KMS-11 (cell line): ENCODE measurements around the gene TARS3.

Experiments
- H2AFZ ChIP-seq: fragments of 200-600 bp; sonication (generic); 2 replicates; pipeline ENCODE4 v1.6.1; 2016; ENCODE audit warnings: antibody characterized with exemption, mixed run types, low read depth
- H3K27ac ChIP-seq: fragments of 200-600 bp; sonication (generic); 2 replicates; pipeline ENCODE4 v1.6.1; 2016; ENCODE audit warnings: mild to moderate bottlenecking, mixed run types
- H3K27me3 ChIP-seq: fragments of 200-600 bp; sonication (generic); 2 replicates; pipeline ENCODE4 v1.6.1; 2017; ENCODE audit warnings: mild to moderate bottlenecking, low read depth, mixed run types, moderate library complexity; ENCODE audit not compliant: insufficient read depth
- H3K36me3 ChIP-seq: fragments of 200-600 bp; sonication (generic); 2 replicates; pipeline ENCODE4 v1.6.1; 2017; ENCODE audit warnings: mild to moderate bottlenecking, mixed run types; ENCODE audit not compliant: insufficient read depth
- H3K4me1 ChIP-seq: fragments of 200-600 bp; sonication (generic); 2 replicates; pipeline ENCODE4 v1.6.1; 2016; ENCODE audit warnings: mild to moderate bottlenecking, low read depth, mixed run types; ENCODE audit not compliant: poor library complexity, severe bottlenecking
- H3K4me2 ChIP-seq: fragments of 200-600 bp; sonication (generic); 2 replicates; pipeline ENCODE4 v1.7.0; 2016; ENCODE audit warnings: mild to moderate bottlenecking, mixed run types
- H3K4me3 ChIP-seq: fragments of 200-600 bp; sonication (generic); IDR thresholded peaks from 2 replicates; pipeline ENCODE4 v1.6.1; 2017; ENCODE audit warnings: low read depth, low read length, mixed read lengths; ENCODE audit not compliant: insufficient read depth
- H3K79me2 ChIP-seq: fragments of 200-600 bp; sonication (generic); 2 replicates; pipeline ENCODE4 v1.6.1; 2016; ENCODE audit warnings: low read depth, mixed run types; ENCODE audit not compliant: insufficient read depth
- H3K9ac ChIP-seq: fragments of 200-600 bp; sonication (generic); 2 replicates; pipeline ENCODE4 v1.6.1; 2016; ENCODE audit warnings: mild to moderate bottlenecking, mixed run types
- H4K20me1 ChIP-seq: fragments of 200-600 bp; sonication (generic); 2 replicates; pipeline ENCODE4 v1.6.1; 2016; ENCODE audit warnings: mild to moderate bottlenecking, mixed run types; ENCODE audit not compliant: insufficient read depth
- CTCF ChIP-seq: fragments of 200-600 bp; sonication (generic); conservative IDR thresholded peaks from 2 replicates; pipeline ENCODE4 v1.6.1; 2017; ENCODE audit warnings: low read depth, mild to moderate bottlenecking, antibody characterized with exemption, low read length, moderate library complexity, mixed read lengths

TARS3 gene

GRCh38 chr15:101732772-101733171 is 8.5 kb upstream of the TARS3 start:
- H3K27me3 ChIP-seq, result no peaks in the 10 kb centered on the region
- no peak overlapping the region for H3K9ac ChIP-seq
- H2AFZ ChIP-seq, result no peak overlapping the region
- H3K36me3 ChIP-seq, result no peaks in the 10 kb centered on the region
- no peaks in the 10 kb centered on the region for H3K79me2 ChIP-seq
- no peak for TF ChIP-seq CTCF
- H4K20me1 ChIP-seq, result no peaks in the 10 kb centered on the region
- no peak overlapping the region for H3K4me2 ChIP-seq
- no peaks in the 10 kb centered on the region for H3K4me1 ChIP-seq
- no peak overlapping the region for H3K4me3 ChIP-seq
- no peak overlapping the region for H3K27ac ChIP-seq

GRCh38 chr15:101731746-101732145 is 7.5 kb upstream of the TARS3 start:
- Histone ChIP-seq H3K4me1 (no peaks in the 10 kb centered on the region), H3K4me2 (no peak overlapping the region), H2AFZ (no peak overlapping the region), H4K20me1 (no peaks in the 10 kb centered on the region), H3K9ac (no peak overlapping the region), H3K27me3 (no peaks in the 10 kb centered on the region), H3K4me3 (no peak overlapping the region), H3K36me3 (no peaks in the 10 kb centered on the region), H3K27ac (no peak overlapping the region), H3K79me2 (no peaks in the 10 kb centered on the region)
- TF ChIP-seq CTCF, result no peak

GRCh38 chr15:101727186-101727585 is 2.9 kb upstream of the TARS3 start:
- Histone ChIP-seq H2AFZ (no peak overlapping the region), H3K4me3 (no peak overlapping the region), H3K4me1 (peaks cover 11% of the 10 kb centered on the region), H3K9ac (no peak overlapping the region), H3K27me3 (no peaks in the 10 kb centered on the region), H4K20me1 (no peaks in the 10 kb centered on the region), H3K79me2 (no peaks in the 10 kb centered on the region), H3K4me2 (no peak overlapping the region), H3K27ac (no peak overlapping the region), H3K36me3 (no peaks in the 10 kb centered on the region)
- TF ChIP-seq CTCF, result no peak

GRCh38 chr15:101725073-101725472 is 800 bp upstream of the TARS3 start:
- Histone ChIP-seq H3K79me2 (no peaks in the 10 kb centered on the region), H2AFZ (no peak overlapping the region), H3K4me2 (no peak overlapping the region), H3K9ac (no peak overlapping the region), H3K4me1 (peaks cover 12% of the 10 kb centered on the region), H3K4me3 (no peak overlapping the region), H4K20me1 (no peaks in the 10 kb centered on the region), H3K27ac (no peak overlapping the region), H3K27me3 (no peaks in the 10 kb centered on the region), H3K36me3 (no peaks in the 10 kb centered on the region)
- TF ChIP-seq CTCF, result no peak

- Histone ChIP-seq H3K79me2 (no peaks in the 10 kb centered on the region), H2AFZ (peak overlapping the region; percentile 36; the same call in 1 of the 2 replicates), H3K27ac (no peak overlapping the region), H3K36me3 (no peaks in the 10 kb centered on the region), H3K4me3 (no peak overlapping the region), H3K9ac (no peak overlapping the region), H3K4me2 (peak overlapping the region; percentile 11; the same call in 1 of the 2 replicates), H3K27me3 (no peaks in the 10 kb centered on the region), H3K4me1 (peaks cover 12% of the 10 kb centered on the region), H4K20me1 (no peaks in the 10 kb centered on the region)
- TF ChIP-seq CTCF, result no peak
Measured at GRCh38 chr15:101724675-101725005, 367 bp upstream of the TARS3 start.
